SIG-M5 treated with dmso at 0.1 percent for 504 hours (cell line): ENCODE data around the gene SLFN12.
"Not testable (repeated sequence)": the region's sequence is repeated elsewhere in the genome, so short reads cannot be mapped to it uniquely, and the experiment has no call there.

Source experiments
- DNase-seq: peaks from one replicate; lab custom pipeline; 2025; ENCODE audit not compliant: unreplicated experiment; lab: John Stamatoyannopoulos, UW

The SLFN12 gene

GRCh38 chr17:35432176-35433074 is at the start of gene SLFN12:
SLFN12 (minus strand) TSS chr17:35432500; CDS start chr17:35423028, 9,472 bp downstream.
- DNase-seq, result no peak

- no peak for DNase-seq
These were observed 47.0 kb upstream of the SLFN12 start for GRCh38 chr17:35479271-35479670.

- no peak for DNase-seq
These were observed 44.9 kb upstream of the SLFN12 start for GRCh38 chr17:35477248-35477647.

- DNase-seq, result no peak
These were observed 44.1 kb upstream of the SLFN12 start for GRCh38 chr17:35476283-35476820.

GRCh38 chr17:35468475-35468874 is 36.2 kb upstream of the SLFN12 start:
- DNase-seq, result no peak

GRCh38 chr17:35467824-35468223 is 35.5 kb upstream of the SLFN12 start:
- DNase-seq, result no peak

- no peak for DNase-seq
These were observed 28.1 kb upstream of the SLFN12 start for GRCh38 chr17:35460354-35460851.

GRCh38 chr17:35454035-35454434 is 21.7 kb upstream of the SLFN12 start:
- DNase-seq, result not testable (repeated sequence)

GRCh38 chr17:35453171-35453570 is 20.9 kb upstream of the SLFN12 start:
- DNase-seq, result no peak

- no peak for DNase-seq
These were observed 17.2 kb upstream of the SLFN12 start for GRCh38 chr17:35449371-35449931.

- DNase-seq, result no peak
These were observed 16.6 kb upstream of the SLFN12 start for GRCh38 chr17:35448899-35449227.

- peak; percentile 80 for DNase-seq
These were observed 16.1 kb upstream of the SLFN12 start, which contains the start of gene SLFN13 for GRCh38 chr17:35448214-35448898. SLFN13 (minus strand) TSS chr17:35448766; CDS start chr17:35445680, 3,086 bp downstream.

GRCh38 chr17:35447499-35447898 is 15.2 kb upstream of the SLFN12 start:
- DNase-seq, result no peak

- DNase-seq, result no peak
These were observed 6.1 kb upstream of the SLFN12 start for GRCh38 chr17:35438433-35438832.

GRCh38 chr17:35433075-35433894 is 985 bp upstream of the SLFN12 start:
- DNase-seq, result peak; percentile 85

- no peak for DNase-seq
These were observed 2.6 kb downstream of the SLFN12 start for GRCh38 chr17:35429702-35430101.

GRCh38 chr17:35428229-35428628 is 4.1 kb downstream of the SLFN12 start:
- DNase-seq, result peak; percentile 18

GRCh38 chr17:35423761-35424160 is 8.5 kb downstream of the SLFN12 start:
- no peak for DNase-seq

- DNase-seq, result not testable (repeated sequence)
These were observed 11.2 kb downstream of the SLFN12 start for GRCh38 chr17:35421069-35421468.

GRCh38 chr17:35416659-35417058 is 15.6 kb downstream of the SLFN12 start:
- DNase-seq, result no peak
